C4-2B (cell line): ENCODE data around the gene MAGI2.

Source experiments
- H3K27ac ChIP-seq: fragments of 450-650 bp; 2 replicates; pipeline ENCODE4 v1.5.1; 2017
- ZFX ChIP-seq: fragments of 450-650 bp; IDR thresholded peaks from 2 replicates; pipeline ENCODE4 v1.6.1; 2017
- TF ChIP-seq, protein P1 (sequence below): fragments of 450-650 bp; conservative IDR thresholded peaks from 2 replicates; pipeline ENCODE4 v1.5.1; 2017; ENCODE audit warnings: mild to moderate bottlenecking

The MAGI2 gene

DNA sequence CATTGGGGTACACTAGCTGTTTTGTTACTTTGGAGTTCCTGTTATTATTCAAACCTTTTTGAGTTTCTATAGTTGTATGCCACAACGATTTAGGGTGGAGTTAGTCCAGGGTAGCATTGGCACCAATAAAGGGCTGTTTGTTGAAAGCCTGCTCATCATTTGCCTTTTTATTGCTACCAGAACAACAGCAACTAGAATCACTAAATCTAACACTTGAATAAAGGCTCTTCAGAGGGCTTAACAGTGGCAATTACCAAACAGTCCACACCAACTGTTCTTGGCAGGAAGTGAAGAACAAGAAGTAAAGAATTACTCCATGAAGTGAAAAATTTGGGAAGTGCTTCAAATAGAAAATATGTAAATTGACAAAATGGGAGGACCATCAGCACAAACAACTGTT lies 1033.5 kb downstream of the MAGI2 start:
- TF ChIP-seq, protein P1, sequence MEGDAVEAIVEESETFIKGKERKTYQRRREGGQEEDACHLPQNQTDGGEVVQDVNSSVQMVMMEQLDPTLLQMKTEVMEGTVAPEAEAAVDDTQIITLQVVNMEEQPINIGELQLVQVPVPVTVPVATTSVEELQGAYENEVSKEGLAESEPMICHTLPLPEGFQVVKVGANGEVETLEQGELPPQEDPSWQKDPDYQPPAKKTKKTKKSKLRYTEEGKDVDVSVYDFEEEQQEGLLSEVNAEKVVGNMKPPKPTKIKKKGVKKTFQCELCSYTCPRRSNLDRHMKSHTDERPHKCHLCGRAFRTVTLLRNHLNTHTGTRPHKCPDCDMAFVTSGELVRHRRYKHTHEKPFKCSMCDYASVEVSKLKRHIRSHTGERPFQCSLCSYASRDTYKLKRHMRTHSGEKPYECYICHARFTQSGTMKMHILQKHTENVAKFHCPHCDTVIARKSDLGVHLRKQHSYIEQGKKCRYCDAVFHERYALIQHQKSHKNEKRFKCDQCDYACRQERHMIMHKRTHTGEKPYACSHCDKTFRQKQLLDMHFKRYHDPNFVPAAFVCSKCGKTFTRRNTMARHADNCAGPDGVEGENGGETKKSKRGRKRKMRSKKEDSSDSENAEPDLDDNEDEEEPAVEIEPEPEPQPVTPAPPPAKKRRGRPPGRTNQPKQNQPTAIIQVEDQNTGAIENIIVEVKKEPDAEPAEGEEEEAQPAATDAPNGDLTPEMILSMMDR, result no peak
- no peak for TF ChIP-seq ZFX
- no peak overlapping the region for H3K27ac ChIP-seq

DNA sequence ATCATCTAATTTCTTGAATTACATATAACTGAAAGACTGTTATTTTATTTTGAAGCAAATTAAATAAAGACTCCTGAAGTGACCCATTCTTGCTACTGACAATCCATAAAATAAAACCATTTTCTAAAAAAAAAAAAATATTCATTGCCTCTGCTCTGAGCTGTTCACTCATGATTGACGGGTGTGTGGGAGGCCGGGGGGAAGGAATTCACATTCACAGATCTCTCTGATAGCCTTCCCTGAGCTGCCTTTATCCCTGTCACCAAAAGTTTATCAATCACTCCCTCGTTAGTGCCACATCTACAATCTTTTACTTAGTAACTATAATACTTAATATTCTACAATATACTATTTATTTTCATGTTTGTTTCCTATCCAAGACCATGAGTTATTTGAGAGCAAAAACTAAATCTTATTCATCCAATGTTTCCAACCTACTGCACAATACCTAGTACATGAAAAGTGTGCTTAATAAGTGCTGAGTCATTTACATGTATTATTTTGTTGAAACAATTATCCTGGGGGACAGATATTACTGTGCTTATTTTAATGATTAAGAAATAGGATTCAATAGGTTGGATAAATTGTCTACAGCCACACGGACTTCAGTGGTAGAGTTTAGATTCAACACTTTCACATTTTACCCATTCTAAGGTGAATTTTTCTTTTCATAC lies 1036.2 kb downstream of the MAGI2 start:
- H3K27ac ChIP-seq, result no peak overlapping the region
- TF ChIP-seq ZFX, result no peak

DNA sequence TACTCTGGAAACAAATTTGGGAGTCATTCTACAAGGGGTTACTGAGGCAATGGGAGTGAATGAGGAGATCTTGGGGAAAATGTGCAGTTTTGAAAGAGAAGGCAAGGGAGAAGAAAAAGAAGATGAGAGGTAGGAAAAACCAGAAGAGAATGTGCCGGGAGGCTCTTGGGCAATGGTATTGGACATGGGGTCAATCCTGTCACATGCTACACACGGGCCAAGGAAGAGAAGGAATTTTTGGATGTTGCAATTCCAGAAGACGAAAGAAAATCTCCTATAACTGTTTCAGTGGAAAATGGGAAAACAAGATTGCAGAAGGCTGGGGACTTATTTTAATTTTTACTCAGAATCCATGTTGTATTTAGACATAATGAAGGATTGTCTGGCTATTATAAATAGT lies 1039.9 kb downstream of the MAGI2 start:
- H3K27ac ChIP-seq, result no peak overlapping the region

DNA sequence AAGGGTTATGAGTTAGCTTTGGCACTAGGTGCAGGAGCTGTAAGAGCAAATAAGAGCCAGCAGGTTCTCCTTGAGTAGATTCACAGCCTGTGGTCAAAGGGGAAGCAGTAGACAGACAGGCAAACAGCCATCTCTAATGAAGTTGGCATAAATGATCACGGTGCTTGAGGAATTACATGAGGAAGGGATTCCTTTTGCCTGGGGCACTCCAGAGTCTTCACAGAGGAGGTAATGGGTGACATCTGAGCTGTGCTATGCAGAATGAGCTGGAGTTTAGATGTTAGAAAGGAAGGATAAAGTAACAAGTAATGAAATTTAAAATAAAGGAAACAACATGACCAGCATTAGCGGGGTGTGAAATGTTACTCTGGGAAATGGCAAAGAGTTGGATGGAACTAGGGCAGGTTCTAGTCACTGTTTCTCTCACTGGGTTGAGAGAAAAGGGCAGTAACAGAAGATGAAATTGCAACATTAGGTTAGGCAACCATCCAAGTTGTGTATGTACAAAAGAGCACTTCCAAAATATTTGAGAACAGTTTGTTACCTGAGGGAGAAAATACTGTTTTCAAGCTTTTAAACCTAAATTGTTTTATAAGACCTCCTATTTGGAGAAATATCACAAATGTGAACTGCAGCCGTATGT lies 1041.1 kb downstream of the MAGI2 start:
- TF ChIP-seq, protein P1, result no peak
- TF ChIP-seq ZFX, result no peak
- H3K27ac ChIP-seq, result no peak overlapping the region

More for the DNA sequence above, 1039.9 kb downstream of the MAGI2 start:
- TF ChIP-seq, protein P1, result no peak
- TF ChIP-seq ZFX, result no peak

DNA sequence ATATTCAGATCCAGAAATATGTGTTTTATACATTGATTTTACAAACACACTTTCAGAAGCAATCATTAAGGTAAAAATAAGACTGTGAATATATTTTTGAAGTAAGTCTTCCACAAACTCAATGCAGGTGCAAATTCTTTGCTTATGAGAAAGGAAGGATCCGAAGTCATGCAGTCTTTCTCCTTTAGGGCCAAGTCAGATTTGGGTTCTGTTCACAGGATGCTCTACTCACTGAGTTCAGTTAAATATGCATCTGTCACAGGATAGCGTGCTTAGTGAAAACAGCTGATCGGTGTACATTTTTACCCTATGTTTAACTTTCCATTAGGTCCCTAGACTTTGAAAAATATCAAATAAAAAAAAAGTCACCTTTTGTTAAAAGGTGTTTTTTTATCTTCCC lies 1046.4 kb downstream of the MAGI2 start:
- H3K27ac ChIP-seq, result no peak overlapping the region
- TF ChIP-seq ZFX, result no peak
- TF ChIP-seq, protein P1, result no peak

DNA sequence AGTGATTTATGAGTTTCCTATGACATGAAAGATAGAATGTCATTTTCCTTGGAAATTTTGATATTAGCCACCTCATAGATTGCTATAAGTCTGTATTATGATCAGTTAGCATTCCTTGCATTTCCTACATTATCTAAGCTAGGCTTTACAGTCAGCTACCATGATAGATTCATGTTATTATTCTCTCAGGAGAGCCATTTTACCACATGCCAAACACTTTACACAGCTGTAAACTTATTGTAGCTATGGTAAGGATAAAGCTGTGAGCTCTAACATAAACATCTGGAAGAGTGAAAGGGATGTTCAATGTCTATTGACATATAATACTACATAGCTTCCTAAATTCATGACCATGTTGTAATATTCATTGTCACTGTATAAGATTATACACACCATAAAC lies 1046.9 kb downstream of the MAGI2 start:
- TF ChIP-seq, protein P1, result no peak
- no peak for TF ChIP-seq ZFX
- H3K27ac ChIP-seq, result no peak overlapping the region

DNA sequence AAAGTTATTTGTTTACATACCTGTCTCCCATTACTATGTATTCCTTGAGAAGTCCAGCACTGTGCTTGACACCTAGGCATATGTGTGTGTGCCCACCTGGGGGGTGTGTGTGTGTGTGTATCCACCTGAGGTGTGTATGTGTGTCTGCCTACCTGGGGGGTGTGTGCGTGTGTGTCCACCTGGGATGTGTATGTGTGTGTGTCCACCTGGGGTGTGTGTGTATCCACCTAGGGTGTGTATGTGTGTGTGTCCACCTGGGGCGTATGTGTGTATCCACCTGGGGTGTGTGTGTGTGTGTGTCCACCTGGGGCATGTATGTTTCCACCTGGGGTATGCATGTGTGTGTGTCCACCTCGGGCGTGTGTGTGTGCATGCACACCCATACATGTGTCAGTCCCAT lies 1051.4 kb downstream of the MAGI2 start:
- no peak for TF ChIP-seq ZFX
- TF ChIP-seq, protein P1, result no peak
- H3K27ac ChIP-seq, result no peak overlapping the region

DNA sequence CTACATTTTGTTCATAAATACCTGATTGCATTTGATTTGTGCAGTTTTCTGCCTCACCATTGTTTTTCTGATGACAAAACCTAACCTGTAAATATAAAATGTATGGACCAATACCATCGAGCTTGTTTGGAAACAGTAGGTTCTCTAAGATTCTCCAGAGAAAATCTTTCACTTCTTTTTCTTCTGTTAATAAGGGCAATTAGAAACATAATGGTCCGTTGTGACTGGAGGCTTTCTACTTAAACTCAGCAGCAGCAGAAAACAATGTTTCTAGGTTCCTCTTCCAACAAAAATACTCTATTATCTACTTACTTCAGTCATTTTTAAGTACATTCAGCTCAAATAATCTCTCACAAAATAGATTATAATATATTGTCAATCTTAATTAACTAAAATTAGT lies 1053.4 kb downstream of the MAGI2 start:
- TF ChIP-seq, protein P1, result no peak
- TF ChIP-seq ZFX, result no peak
- no peak overlapping the region for H3K27ac ChIP-seq
